CD4-positive, alpha-beta T cell treated with Interleukin-15 for 4 hours (primary cell): ENCODE results near the gene CCNY.
"Not testable (repeated sequence)": the region's sequence is repeated elsewhere in the genome, so short reads cannot be mapped to it uniquely, and the experiment has no call there.

Experiments
- DNase-seq: peaks from one replicate; pipeline ENCODE4 v3.0.0-alpha.2; 2020; ENCODE audit warnings: low spot score

CCNY gene

GRCh38 chr10:35518187-35518586 lies 181.9 kb downstream of the CCNY start:
- not testable (repeated sequence) for DNase-seq

GRCh38 chr10:35520996-35521395 lies 184.7 kb downstream of the CCNY start:
- DNase-seq = no peak

GRCh38 chr10:35523670-35524225 lies 187.4 kb downstream of the CCNY start:
- DNase-seq = no peak

GRCh38 chr10:35526746-35527145 lies 190.4 kb downstream of the CCNY start:
- DNase-seq = no peak

GRCh38 chr10:35532141-35532540 lies 195.8 kb downstream of the CCNY start:
- DNase-seq = no peak

GRCh38 chr10:35533565-35533964 lies 197.3 kb downstream of the CCNY start:
- no peak for DNase-seq

- DNase-seq = no peak
These were observed 198.8 kb downstream of the CCNY start for GRCh38 chr10:35535136-35535535.

- DNase-seq = no peak
These were observed 200.5 kb downstream of the CCNY start for GRCh38 chr10:35536789-35537188.

GRCh38 chr10:35537925-35538324 lies 201.6 kb downstream of the CCNY start:
- DNase-seq = not testable (repeated sequence)

- DNase-seq = no peak
These were observed 204.2 kb downstream of the CCNY start for GRCh38 chr10:35540296-35541164.

- DNase-seq = no peak
These were observed 205.4 kb downstream of the CCNY start for GRCh38 chr10:35541720-35542119.

GRCh38 chr10:35542303-35542702 lies 206.0 kb downstream of the CCNY start:
- no peak for DNase-seq

GRCh38 chr10:35545079-35545657 lies 208.9 kb downstream of the CCNY start:
- DNase-seq = no peak

GRCh38 chr10:35545878-35546590 lies 209.7 kb downstream of the CCNY start:
- no peak for DNase-seq

GRCh38 chr10:35546824-35547225 lies 210.5 kb downstream of the CCNY start:
- DNase-seq = no peak

- DNase-seq = no peak
These were observed 216.5 kb downstream of the CCNY start for GRCh38 chr10:35552650-35553342.

- no peak for DNase-seq
These were observed 217.7 kb downstream of the CCNY start for GRCh38 chr10:35554036-35554435.

- DNase-seq = no peak
These were observed 218.2 kb downstream of the CCNY start for GRCh38 chr10:35554461-35555056.

- no peak for DNase-seq
These were observed 219.9 kb downstream of the CCNY start for GRCh38 chr10:35555962-35556930.

GRCh38 chr10:35558276-35558675 lies 222.0 kb downstream of the CCNY start:
- DNase-seq = no peak
